ENCODE measurements around the gene MYPN.
"Not testable (repeated sequence)": the region's sequence is repeated elsewhere in the genome, so short reads cannot be mapped to it uniquely, and the experiment has no call there.

The MYPN gene

GRCh38 chr10:68138526-68138925 lies 29.2 kb downstream of the MYPN start:
- no peak for DNase-seq

GRCh38 chr10:68139448-68140272 lies 30.4 kb downstream of the MYPN start:
- no peak for DNase-seq

- no peak for DNase-seq
These were observed 33.5 kb downstream of the MYPN start for GRCh38 chr10:68142761-68143160.

- DNase-seq = no peak
These were observed 35.4 kb downstream of the MYPN start for GRCh38 chr10:68144709-68145108.

GRCh38 chr10:68145705-68146104 lies 36.4 kb downstream of the MYPN start:
- DNase-seq = no peak

GRCh38 chr10:68146133-68146532 lies 36.8 kb downstream of the MYPN start:
- no peak for DNase-seq

- DNase-seq = no peak
These were observed 42.2 kb downstream of the MYPN start for GRCh38 chr10:68151453-68151852.

- no peak for DNase-seq
These were observed 44.4 kb downstream of the MYPN start for GRCh38 chr10:68153473-68154210.

GRCh38 chr10:68154211-68154497 lies 44.9 kb downstream of the MYPN start:
- no peak for DNase-seq

GRCh38 chr10:68155615-68156210 lies 46.4 kb downstream of the MYPN start:
- DNase-seq = no peak

GRCh38 chr10:68156373-68157185 lies 47.3 kb downstream of the MYPN start:
- DNase-seq = peak; percentile 50

GRCh38 chr10:68157522-68157921 lies 48.2 kb downstream of the MYPN start:
- DNase-seq = not testable (repeated sequence)

- DNase-seq = no peak
These were observed 48.7 kb downstream of the MYPN start for GRCh38 chr10:68158031-68158430.

GRCh38 chr10:68163735-68164134 lies 54.4 kb downstream of the MYPN start:
- DNase-seq = no peak

GRCh38 chr10:68165643-68166042 lies 56.4 kb downstream of the MYPN start:
- DNase-seq = no peak

GRCh38 chr10:68166871-68167585 lies 57.7 kb downstream of the MYPN start:
- no peak for DNase-seq

- no peak for DNase-seq
These were observed 58.4 kb downstream of the MYPN start for GRCh38 chr10:68167586-68168189.

GRCh38 chr10:68171539-68172080 lies 62.3 kb downstream of the MYPN start:
- no peak for DNase-seq

- no peak for DNase-seq
These were observed 63.0 kb downstream of the MYPN start for GRCh38 chr10:68172324-68172723.

GRCh38 chr10:68175949-68176348 lies 66.7 kb downstream of the MYPN start:
- no peak for DNase-seq

GRCh38 chr10:68176797-68177196 lies 67.5 kb downstream of the MYPN start:
- DNase-seq = no peak

- DNase-seq = no peak
These were observed 69.3 kb downstream of the MYPN start for GRCh38 chr10:68178592-68178991.
